Islet precursor cell (in vitro differentiated cells): Measurements from ENCODE around the gene MELK.

Source experiments
- DNase-seq: peaks from one replicate; pipeline ENCODE4 v3.0.0-alpha.2; 2018

MELK gene

GRCh38 chr9:36676778-36677485 is 104.2 kb downstream of the MELK start:
- DNase-seq, result no peak

- no peak for DNase-seq
Observed at GRCh38 chr9:36677611-36678010, 104.9 kb downstream of the MELK start.

- DNase-seq, result no peak
Observed at GRCh38 chr9:36679710-36680109, 107.0 kb downstream of the MELK start.

- DNase-seq, result no peak
Observed at GRCh38 chr9:36686471-36686870, 113.8 kb downstream of the MELK start.

- DNase-seq, result no peak
Observed at GRCh38 chr9:36690412-36691168, 117.9 kb downstream of the MELK start.

GRCh38 chr9:36691671-36692070 is 119.0 kb downstream of the MELK start:
- no peak for DNase-seq

GRCh38 chr9:36698984-36699383 is 126.3 kb downstream of the MELK start:
- DNase-seq, result no peak

GRCh38 chr9:36704148-36704547 is 131.5 kb downstream of the MELK start:
- no peak for DNase-seq

- DNase-seq, result peak; percentile 35
Observed at GRCh38 chr9:36713515-36714490, 141.1 kb downstream of the MELK start.

- no peak for DNase-seq
Observed at GRCh38 chr9:36716496-36716895, 143.8 kb downstream of the MELK start.

GRCh38 chr9:36717276-36717675 is 144.6 kb downstream of the MELK start:
- DNase-seq, result no peak

GRCh38 chr9:36718612-36719011 is 145.9 kb downstream of the MELK start:
- DNase-seq, result no peak

GRCh38 chr9:36720043-36720442 is 147.3 kb downstream of the MELK start:
- no peak for DNase-seq

- no peak for DNase-seq
Observed at GRCh38 chr9:36721846-36722588, 149.3 kb downstream of the MELK start.

GRCh38 chr9:36725777-36726356 is 153.2 kb downstream of the MELK start:
- peak; percentile 63 for DNase-seq
